NCI-H2107 treated with DMSO at 0.1 percent for 48 hours (cell line): ENCODE results near the gene CUX1.
"Not testable (repeated sequence)": the region's sequence is repeated elsewhere in the genome, so short reads cannot be mapped to it uniquely, and the experiment has no call there.

Experiments
- DNase-seq: peaks from one replicate; lab custom pipeline; 2025; ENCODE audit not compliant: unreplicated experiment; lab: John Stamatoyannopoulos, UW

Gene CUX1

DNA sequence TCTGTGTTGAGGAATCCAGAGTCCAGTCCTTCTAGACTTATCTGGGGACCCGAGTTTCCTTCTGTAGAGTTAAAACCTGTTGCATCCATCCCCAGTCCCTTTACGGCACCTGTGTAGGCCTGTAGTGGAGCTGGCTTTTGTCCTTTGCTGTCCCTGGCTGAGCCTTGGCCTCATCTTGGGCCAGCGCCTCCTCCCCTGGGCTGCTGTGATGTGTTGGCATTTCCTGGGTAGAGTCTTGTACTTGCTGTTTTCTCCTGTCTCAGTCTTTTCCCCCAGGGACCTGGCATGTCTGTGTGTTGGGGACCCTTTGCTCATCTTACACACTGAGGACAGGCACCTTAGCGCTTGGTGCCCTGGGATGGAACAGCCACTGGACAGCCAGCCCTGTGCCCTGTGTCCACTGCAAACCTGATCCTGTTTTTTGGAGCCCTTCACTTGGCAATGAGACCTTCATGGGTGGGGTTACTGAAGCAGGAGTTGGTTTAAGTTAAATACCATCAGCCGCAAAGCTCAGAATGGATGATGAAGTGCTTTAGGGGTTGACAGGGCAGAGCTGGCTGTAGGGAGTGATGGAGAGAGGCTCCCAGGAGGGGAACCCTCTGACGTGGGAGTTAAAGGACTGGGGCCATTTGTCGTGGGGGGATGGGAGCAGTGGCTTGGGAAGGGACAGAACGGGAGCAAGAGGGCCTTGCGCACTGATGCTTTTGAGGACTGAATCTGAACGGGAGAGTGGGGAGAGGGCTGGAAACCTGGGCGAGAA lies 50.9 kb downstream of the CUX1 start:
- DNase-seq: no peak

DNA sequence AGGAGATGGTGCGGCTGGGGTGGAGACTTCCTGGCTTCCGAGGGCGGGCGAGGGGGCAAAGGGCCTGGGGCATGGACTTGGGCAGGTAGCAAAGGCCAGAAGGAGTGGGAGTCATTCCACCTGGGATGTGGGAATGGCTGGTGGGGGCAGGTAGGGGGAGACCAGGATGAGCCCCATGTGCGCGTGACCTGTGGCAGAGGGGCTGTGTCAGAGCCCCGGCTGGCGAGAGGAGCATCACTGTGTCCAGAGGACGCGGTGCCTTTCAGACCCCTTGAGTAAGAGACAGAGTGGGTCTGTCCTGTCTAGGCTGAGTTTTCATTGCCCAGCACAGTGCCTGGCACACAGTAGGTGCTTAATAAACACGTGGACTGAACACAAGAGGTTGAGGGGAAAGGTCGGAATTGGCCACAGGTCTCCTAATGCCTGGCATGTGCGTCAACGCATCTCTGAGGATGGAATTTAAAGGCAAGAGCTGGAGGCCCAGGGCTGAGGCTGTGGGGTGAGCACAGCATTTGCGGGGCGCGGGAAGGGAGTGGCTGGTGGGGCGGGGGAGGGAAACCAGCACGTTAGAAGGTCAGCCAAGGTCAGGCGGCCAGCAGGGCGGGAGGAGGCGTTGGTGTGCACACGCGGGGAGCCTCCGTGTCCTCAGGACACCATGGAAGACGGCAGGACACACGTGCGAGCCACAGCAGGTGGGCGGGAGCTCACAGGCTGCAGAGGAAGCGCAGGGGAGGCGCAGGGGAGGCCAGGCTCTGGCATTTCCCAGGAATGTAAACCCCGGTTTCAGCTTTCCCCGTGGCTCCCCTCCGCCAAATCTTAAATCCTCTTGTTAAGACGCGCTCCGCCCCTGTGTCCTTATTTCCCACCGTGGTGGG lies 51.8 kb downstream of the CUX1 start:
- DNase-seq: no peak

DNA sequence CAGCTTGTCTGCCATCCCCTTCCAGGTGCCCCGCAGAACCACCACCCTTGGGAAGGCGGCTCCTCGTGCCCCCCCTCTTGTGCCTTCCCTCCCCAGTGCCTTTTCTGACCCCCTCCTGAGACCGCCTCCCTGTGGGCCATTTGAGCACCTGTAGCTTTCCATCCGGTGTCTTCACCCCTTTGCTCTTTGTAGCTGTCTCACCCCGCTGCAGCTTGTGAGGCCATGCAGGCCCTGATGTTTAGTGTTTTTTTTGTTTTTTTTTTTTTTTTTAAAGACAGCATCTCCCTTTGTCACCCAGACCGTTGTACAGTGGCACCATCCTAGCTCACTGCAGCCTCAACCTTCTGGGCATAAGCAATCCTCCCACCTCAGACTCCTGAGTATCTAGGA lies 52.5 kb downstream of the CUX1 start:
- DNase-seq: no peak

DNA sequence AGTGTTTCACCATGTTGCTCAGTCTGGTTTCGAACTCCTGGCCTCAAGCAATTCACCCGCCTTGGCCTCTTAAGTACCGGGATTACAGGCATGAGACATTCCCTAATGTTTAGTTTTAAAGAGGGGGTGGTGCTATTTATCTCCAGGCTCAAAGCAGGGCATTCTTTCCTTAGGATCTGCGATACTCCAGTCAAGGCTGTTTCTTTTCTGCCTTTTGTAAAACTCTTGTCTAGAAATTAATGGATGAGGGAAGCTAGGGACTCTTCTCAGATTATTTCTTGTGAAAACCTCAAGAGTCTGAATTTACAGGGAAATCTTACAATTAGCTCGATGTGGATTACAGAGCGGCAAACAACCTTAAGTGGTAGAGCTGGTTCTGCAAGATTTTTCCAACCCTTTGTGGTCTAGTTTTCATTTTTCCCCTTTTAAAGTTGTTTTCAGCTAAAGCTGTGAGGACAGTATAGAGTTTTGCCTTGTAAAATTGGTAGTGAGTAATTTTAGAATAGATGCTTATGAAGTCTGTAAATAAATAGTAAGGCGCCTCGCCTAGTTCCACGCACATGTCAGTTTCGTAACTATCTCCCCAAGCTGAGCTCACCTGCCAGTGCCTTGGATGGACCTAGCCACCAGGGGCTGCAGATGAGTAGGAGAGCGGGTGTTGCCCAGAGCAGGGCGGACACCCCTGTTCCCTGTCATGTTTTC lies 53.1 kb downstream of the CUX1 start:
- no peak for DNase-seq

DNA sequence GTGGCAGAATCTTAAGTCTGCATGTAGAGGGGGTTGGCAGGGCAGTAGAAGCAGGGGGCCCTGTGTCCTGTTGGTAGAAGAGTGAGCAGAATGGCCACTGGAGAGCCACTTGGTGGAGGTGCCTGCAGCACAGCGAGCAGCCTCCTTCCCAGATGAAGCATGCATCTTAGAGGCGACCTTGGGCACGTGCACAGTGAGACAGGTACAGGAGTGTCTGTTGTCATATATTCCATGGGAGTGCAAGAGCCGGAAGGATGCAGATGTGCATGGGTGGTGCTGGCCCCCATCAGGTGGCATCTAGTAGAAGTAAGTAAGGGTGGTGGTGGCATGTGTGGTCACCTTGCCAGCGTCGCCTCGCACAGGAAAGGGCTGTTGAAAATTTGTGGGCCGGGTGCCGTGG lies 53.9 kb downstream of the CUX1 start:
- DNase-seq: no peak

DNA sequence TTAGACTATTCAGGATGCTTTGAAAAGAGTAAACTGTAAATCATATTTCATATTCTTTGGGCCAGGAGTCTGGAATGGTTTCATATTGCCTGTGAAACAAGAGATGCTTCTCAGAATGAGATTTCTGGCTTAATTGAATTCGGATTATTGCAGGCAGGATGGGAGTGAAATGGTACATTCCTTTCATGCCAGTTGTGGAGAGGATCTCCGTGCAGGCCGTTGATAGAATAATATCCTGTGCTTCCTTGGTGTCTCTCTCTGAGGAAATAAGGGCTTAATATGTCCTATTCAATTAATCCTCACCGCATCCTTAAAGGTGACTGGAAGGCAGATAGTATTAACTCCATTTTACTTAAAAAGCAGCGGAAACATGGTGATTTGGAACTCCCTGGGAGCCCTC lies 56.6 kb downstream of the CUX1 start:
- DNase-seq: no peak

DNA sequence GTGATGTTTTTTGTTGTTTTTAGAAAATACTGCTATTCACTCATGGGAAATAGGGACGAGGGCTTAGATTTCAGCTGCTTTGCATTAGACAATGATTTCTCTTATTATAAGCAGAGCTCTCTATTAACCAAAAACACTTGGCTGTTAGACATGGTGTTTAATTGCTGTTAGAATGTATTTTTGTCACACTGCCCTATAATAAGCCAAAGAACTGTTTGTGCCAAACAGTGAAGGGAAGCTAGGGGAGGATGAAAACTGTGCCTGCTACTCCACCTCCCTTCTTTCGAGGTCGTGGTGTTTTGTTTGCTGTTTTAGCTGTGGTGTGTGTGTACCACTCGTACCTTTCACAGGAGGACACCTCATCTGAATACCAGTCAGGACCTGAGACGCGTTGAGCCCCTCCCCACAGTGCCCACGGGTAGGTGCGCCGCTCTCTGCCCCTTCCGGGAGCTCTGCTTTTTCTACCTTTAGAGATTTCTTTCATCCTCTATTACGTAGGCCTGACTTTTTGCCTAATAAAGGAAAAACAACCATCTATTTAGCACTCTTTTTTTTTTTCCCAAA lies 57.9 kb downstream of the CUX1 start:
- no peak for DNase-seq

DNA sequence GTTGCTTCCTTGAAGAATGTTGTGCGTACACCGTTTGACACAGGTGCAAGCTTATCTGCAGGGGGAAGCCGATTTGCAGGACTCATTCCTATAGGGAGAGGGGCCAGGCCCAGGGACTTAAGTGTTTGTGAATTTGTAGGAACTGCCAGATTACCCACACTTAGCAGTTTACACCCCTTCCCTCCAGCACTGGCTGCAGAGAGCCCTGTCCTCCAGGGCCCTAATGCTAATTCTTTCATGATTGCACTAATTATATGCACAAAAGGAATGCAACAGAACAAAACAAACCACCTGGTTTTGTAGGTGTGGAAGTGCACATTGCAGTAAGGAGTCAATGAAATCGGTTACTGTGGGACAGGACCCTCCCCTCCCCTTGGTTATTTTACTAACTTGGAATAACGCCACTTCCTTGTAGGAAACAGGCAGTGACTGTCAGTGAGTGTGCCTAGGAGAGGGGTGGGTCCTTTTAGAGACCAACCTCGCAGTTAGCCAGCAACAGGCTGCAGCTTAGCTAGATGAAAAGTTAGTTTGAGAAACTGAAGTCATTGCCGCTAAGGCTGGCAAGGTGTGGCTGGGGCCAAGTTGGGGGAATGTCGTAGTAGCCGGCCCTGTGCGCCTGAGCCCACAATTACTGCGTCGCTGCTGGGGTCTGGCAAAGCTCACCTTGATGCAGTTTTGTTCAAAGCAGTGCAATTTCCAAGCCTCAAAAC lies 60.6 kb downstream of the CUX1 start:
- no peak for DNase-seq

DNA sequence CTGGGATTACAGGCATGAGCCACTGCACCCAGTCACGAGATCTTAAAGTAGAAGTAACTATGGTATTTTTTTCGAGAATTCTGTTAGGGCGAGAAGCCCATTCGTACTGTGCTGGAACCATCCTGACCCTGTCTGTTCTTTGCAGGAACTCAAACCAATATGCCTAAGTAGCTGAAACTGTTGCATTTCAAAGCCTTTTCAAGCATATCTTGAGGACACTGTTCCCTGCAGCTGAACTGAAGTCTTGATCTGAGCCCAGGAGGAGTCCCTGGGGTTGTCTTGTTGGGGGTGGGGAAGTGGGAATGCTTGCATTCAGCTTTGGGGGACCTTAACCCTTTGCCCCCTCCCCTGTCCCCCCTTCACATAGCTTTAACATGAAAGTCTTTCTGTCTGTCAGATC lies 61.5 kb downstream of the CUX1 start:
- DNase-seq: no peak

DNA sequence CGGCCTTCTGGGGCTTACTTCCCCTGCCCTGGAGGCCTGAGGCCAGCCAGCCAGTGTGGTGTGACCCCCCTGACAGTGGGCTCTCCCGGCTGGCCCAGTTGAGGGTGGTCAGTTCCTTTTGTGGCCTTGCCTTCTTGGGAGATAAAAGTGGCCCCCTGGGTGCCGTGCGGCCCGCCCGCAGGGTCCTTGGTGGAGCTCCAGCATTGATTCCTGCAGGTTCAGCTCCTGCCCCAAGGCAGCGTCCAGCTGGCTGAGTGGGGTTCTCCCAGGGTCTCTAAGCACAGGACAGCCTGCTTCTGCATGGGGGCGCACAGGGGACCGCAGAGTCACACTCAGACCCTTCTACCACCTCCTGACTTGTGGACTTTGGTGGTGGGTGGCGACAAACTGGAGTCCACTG lies 62.1 kb downstream of the CUX1 start:
- DNase-seq: no peak

DNA sequence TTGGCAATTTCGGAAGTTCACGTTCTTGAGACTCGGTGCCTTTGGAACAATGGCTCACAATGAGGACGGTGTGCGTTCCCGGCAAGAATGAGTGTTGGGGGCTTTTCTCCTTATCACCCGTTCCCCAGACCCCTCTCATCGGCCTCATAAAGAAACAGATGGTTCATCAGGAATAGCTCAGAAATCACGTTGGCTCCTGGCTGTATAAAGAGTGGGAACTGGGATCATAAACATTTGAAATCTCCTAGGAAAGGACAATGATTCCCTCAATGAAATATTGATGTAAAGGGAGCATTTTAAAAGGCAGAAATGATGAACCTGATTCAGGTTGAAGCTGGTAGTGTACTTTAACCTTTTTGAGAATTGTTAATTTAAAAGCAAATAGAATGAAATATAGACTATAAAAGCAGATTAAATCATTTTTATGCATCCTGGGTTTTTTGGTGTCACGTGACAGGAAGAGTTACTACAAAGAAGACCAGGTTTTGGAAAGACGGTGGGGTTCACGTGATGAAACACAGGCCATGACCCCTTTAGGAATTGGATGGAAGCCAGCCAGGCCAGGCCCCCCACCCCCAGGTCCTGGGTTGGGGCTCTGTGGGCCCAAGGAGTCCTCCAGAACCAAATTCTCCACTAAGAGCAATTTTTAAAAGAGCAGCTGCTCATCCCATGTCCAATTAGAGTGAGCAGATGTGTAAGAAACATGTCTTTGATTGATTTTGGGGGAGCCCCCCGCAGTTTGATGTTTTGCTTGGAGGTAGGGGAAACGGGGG lies 63.0 kb downstream of the CUX1 start:
- no peak for DNase-seq

DNA sequence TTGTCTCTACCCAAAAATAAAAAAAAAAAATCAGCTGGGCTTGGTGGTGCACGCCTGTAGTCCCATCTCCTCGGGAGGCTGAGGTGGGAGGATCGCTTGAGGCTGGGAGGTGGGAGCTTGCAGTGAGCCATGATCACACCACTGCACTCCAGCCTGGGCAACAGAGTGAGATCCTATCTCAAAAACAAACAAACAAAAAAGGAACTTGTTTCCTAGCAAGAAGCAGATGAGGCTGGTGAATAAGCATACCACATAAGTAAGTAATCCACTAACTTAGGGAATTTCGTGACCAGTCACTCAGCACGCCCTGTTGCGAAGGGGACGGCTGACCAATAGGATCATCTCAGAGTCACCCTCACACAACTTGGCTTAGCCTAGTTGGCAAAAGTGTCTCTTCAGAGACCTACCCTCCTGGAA lies 64.6 kb downstream of the CUX1 start:
- DNase-seq: no peak

DNA sequence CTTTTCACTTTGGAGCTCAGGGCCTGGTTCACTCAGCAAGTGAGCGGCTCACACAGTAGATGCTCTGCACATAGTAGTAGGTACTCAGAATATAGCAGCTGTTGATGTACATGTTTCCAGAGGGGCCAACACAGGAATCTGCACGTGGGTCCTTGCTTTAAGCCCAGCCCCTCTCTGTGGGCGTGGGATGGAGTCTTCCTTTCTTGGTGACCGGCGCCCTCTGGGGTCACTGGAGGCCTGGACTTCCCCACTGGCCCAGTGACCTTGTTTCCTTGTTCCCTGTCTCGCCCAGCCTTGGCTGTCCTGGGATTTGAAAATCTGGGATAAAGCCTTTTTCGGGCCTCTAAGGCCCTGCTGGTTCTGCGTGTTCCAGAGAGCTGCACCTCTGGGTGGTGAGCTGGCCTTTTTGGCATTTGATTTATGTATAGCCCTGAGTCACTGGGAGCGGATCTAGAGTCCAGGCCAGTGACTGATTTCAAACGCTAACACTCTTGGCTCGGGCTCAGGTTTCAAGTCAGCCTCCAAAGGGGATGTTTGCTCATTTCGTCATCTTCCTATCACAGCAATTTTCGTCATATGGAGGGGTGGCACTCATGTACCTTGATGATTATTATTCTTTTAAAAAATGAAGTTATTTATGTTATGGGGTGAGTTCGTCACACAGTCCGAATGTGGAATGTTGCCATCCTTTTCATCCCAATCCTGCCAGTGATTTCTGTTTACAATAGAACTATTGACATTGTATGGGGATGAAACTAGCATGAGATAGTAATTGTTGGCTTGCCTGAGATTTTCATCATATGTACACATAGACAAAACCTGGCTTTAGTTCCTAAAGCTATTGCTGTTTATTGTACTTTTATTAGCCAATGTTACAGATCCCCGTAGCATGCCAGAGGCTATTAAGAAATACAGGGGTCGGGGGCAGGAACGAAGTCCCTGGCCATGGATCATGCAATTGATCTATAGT lies 65.5 kb downstream of the CUX1 start:
- peak; percentile 95 for DNase-seq

DNA sequence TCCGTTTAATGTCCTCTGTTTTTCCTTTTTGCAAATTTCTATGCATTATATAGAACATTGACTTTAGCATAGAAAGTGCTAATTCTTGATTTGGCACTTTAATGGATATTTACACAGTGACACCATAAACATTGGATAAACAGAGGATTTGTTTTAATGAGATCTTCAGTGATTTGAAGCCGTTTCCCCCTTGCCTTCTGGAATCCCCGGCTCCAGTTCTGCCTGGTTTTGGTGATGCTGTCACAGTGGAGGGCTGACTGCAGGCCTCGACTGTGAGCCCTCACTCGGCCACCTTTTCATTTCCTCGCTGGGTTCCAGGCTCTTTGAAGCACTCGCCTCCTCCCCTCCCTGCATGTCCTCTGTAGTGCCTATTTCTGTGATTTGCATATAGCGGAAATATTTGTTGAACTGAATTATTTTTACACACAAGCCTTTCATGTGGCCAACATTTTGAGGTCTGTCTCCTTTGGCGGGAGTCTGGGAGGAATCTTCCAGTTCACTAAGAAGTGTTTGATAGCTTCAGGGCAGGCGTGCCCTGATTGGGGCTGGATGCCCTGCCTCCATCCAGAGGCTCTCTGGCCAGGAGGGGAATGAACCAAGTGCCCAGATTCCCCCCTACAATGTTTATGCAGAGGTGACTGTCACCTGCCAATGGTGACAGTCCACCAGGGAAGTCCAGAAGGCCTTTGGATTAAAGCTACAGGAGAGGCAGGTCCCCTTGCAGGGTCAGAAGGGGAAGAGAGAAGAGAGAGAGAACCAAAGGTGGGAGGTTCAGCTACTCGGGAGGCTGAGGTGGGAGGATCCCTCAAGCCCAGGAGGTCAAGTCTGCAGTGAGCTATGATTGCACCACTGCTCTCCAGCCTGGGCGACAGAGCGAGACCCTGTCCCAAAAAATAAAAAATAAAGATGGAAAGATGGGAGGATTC lies 67.5 kb downstream of the CUX1 start:
- DNase-seq: no peak

DNA sequence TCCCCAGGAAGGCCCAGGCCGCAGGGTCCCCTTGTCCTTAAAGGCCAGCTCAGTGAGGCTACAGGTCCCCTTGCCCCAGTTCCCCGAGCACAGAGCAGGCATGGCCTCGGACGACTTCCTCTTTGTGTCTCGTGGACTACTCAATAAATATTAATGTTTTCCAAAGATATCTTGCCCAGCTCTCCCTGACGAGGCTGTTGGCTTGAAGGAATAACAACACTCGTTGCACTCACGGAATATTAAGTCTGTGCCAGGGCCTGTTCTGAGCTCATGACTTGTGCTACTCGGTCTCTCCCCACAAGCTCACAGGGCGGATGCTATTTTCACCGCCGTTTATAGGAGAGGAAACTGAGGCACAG lies 68.2 kb downstream of the CUX1 start:
- DNase-seq: no peak

DNA sequence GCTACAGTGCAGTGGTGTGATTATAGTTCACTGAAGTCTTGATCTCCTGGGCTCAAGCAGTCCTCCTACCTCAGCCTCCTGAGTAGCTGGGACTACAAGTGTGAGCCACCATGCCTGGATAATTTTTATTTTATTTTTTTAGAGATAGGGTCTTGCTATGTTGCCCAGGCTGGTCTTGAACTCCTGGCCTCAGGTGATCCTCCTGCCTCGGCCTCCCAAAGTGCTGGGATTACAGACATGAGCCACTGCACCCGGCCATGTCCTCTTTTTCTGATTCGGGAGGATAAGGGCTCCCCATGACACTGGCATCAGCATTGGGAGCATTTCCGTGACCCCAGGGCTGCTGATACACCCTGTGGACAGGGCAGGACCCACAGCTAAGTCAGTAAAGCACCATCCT lies 69.9 kb downstream of the CUX1 start:
- DNase-seq: not testable (repeated sequence)

DNA sequence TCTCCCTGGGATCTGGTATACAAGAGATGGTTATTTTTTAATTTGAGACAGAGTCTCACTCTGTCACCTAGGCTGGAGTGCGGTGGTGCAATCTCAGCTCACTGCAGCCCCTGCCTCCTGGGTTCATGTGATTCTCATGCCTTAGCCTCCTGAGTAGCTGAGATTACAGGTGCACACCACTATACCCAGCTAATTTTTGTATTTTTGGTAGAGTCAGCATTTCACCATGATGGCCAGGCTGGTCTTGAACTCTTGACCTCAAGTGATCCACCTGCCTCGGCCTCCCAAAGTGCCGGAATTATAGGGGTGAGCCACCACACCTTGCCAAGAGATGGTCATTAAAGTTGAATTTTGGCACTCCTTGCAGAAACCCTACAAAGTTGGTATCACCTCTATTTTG lies 71.1 kb downstream of the CUX1 start:
- not testable (repeated sequence) for DNase-seq
